DMS53 (cell line): ENCODE results near the gene AP3S2.
"Not testable (repeated sequence)": the region's sequence is repeated elsewhere in the genome, so short reads cannot be mapped to it uniquely, and the experiment has no call there.

Source experiments
- DNase-seq: peaks from one replicate; lab custom pipeline; 2025; lab: John Stamatoyannopoulos, UW

The AP3S2 gene

GRCh38 chr15:89864958-89865739 lies 28.6 kb downstream of the AP3S2 start:
- no peak for DNase-seq

GRCh38 chr15:89863918-89864317 lies 29.9 kb downstream of the AP3S2 start:
- no peak for DNase-seq

- no peak for DNase-seq
These were observed 32.9 kb downstream of the AP3S2 start for GRCh38 chr15:89860891-89861290.

- DNase-seq, result no peak
These were observed 33.4 kb downstream of the AP3S2 start for GRCh38 chr15:89860431-89860830.

- DNase-seq, result no peak
These were observed 34.9 kb downstream of the AP3S2 start for GRCh38 chr15:89858661-89859458.

GRCh38 chr15:89857673-89858072 lies 36.1 kb downstream of the AP3S2 start:
- DNase-seq, result no peak

- DNase-seq, result no peak
These were observed 37.8 kb downstream of the AP3S2 start for GRCh38 chr15:89855948-89856347.

GRCh38 chr15:89854863-89855262 lies 38.9 kb downstream of the AP3S2 start:
- DNase-seq, result not testable (repeated sequence)

GRCh38 chr15:89852342-89852995 lies 41.3 kb downstream of the AP3S2 start:
- no peak for DNase-seq

- DNase-seq, result no peak
These were observed 42.0 kb downstream of the AP3S2 start for GRCh38 chr15:89851673-89852341.

- no peak for DNase-seq
These were observed 44.9 kb downstream of the AP3S2 start for GRCh38 chr15:89848970-89849292.

GRCh38 chr15:89847101-89847500 lies 46.7 kb downstream of the AP3S2 start:
- no peak for DNase-seq

GRCh38 chr15:89845305-89845893 lies 48.4 kb downstream of the AP3S2 start:
- no peak for DNase-seq

GRCh38 chr15:89841962-89842361 lies 51.8 kb downstream of the AP3S2 start:
- no peak for DNase-seq

- no peak for DNase-seq
These were observed 52.5 kb downstream of the AP3S2 start for GRCh38 chr15:89841306-89841705.

GRCh38 chr15:89839167-89839810 lies 54.5 kb downstream of the AP3S2 start:
- DNase-seq, result no peak

GRCh38 chr15:89837830-89838178 lies 56.0 kb downstream of the AP3S2 start:
- DNase-seq, result no peak

GRCh38 chr15:89837134-89837829 lies 56.5 kb downstream of the AP3S2 start:
- DNase-seq, result no peak

- no peak for DNase-seq
These were observed 57.3 kb downstream of the AP3S2 start for GRCh38 chr15:89836267-89837133.

- DNase-seq, result no peak
These were observed 58.6 kb downstream of the AP3S2 start for GRCh38 chr15:89835176-89835564.
